IPS-18c (cell line): ENCODE results near the gene SLC7A1.
A peak's percentile ranks its signal among the peaks of the same experiment; 100 is the strongest.
"Not testable (repeated sequence)": the region's sequence is repeated elsewhere in the genome, so short reads cannot be mapped to it uniquely, and the experiment has no call there.

Experiments used
- H3K4me3 ChIP-seq: 2 replicates; pipeline ENCODE4 v1.7.0; 2013; ENCODE audit warnings: low read depth, mild to moderate bottlenecking, low read length, moderate library complexity; ENCODE audit not compliant: insufficient read depth
- H3K9me3 ChIP-seq: one replicate; pipeline ENCODE4 v1.6.1; 2013; ENCODE audit warnings: mild to moderate bottlenecking, low read length, moderate library complexity; ENCODE audit not compliant: control insufficient read depth, insufficient read depth

SLC7A1 gene

GRCh38 chr13:29595380-29596063 lies at the start of gene SLC7A1:
TSS of gene SLC7A1 (minus strand) at chr13:29595688. CDS start at chr13:29536188, 59,500 bp downstream.
- no peaks in the 10 kb centered on the region for H3K9me3 ChIP-seq
- H3K4me3 ChIP-seq, result peak within 1 kb of the TSS; percentile 81

DNA sequence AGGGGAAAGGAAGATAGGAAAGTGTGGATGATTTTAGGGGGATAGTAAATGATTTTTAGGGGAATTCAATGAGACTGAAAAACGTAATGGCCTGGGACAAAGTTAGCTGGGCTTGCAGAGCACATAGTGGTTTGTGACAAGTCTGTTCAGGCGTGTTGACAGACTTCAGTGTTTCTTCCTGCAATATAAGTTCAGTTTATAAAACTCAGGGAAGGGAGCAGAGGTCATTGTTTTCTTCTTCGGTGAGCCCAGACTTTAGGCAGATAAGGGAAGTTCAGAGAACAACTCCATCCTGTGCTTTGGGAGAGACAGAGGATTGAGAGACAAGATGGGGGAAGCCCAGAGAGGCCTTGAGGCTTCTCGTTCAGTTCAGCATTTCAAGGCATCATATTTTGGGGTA lies 45.2 kb upstream of the SLC7A1 start:
- H3K9me3 ChIP-seq, result no peaks in the 10 kb centered on the region
- no peak overlapping the region for H3K4me3 ChIP-seq

GRCh38 chr13:29636831-29637230 lies 41.3 kb upstream of the SLC7A1 start:
- H3K4me3 ChIP-seq, H3K9me3 ChIP-seq: not testable (repeated sequence)

DNA sequence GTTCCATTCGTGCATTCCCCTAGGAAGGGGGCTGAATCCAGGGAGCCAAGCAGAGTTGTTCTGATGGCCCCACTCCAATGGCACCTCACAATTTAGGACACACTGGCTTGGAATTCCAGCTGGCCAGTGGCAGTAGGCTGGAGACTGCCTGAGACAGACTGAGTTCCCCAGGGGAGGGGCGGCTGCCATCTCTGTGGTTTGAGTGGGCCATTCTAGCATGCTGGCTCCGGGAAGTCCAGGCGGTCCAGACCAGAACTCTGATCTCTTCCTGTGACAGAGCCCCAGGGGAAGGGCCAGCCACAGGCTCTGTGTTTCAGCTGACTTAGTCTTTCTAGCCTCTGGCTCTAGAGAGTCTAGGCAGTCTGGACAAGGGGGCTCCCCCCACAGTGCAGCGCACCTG lies 29.5 kb upstream of the SLC7A1 start:
- Histone ChIP-seq H3K4me3 (no peak overlapping the region), H3K9me3 (no peaks in the 10 kb centered on the region)

GRCh38 chr13:29621841-29622240 lies 26.4 kb upstream of the SLC7A1 start:
- no peak overlapping the region for H3K4me3 ChIP-seq
- no peaks in the 10 kb centered on the region for H3K9me3 ChIP-seq

- H3K4me3 ChIP-seq, result no peak overlapping the region
- H3K9me3 ChIP-seq, result no peaks in the 10 kb centered on the region
Observed at GRCh38 chr13:29621051-29621800, 25.7 kb upstream of the SLC7A1 start.

DNA sequence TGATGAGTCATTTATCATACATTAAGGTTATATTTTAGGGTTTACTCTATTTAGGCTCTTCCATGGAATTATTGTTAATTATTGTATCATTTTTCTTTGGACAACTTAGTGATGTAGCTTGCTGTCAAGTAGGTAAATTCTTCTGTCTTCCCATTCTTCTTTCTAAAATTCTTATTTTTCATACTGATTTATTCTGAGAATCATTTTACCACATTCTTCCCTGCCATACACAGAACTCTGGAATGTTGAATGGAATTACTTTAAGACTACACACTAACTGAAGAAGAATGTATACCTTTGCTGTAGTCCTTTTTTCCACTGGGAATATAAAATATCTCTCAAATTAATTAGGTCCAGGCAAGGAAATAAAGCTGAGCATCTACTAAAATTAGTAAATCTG lies 24.5 kb upstream of the SLC7A1 start:
- no peak overlapping the region for H3K4me3 ChIP-seq
- no peaks in the 10 kb centered on the region for H3K9me3 ChIP-seq

DNA sequence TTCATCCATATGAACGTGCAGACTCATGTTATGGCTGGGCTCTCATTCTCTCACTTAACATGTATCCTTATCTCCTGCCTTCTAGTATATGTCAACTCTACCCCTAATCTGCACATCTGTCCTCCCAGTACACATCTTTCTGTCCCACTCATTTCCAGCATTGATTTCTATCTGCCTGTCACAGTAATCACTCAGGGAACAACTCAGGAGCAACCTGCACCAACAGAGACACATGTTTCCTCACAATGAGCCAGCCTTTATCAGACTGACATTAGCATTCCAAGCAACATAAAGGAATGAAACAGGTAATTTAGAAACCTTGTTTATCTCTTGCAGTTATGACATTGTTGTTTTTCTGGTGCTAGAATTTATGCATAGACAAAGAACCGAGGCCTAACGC lies 17.6 kb upstream of the SLC7A1 start:
- H3K4me3 ChIP-seq, result no peak overlapping the region
- H3K9me3 ChIP-seq, result no peaks in the 10 kb centered on the region

DNA sequence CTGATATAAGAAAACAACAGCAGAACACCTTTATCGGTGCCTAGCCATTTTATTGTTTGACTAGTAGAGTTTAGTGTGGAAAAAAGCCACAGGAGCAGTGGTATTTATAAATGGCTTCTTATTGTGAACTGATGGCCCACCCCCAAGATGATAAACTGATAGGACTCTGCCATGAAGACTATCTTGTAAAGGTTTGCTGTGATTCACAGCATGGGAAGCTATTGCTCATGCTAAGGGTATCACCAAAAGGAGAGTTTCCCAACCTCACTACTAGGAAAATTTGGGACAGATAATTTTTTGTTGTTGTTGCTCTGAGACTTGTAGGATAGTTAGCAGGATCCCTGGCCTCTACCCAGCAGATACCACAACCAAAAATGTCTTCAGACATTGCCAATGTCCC lies 12.0 kb upstream of the SLC7A1 start:
- Histone ChIP-seq H3K9me3 (no peaks in the 10 kb centered on the region), H3K4me3 (no peak overlapping the region)

DNA sequence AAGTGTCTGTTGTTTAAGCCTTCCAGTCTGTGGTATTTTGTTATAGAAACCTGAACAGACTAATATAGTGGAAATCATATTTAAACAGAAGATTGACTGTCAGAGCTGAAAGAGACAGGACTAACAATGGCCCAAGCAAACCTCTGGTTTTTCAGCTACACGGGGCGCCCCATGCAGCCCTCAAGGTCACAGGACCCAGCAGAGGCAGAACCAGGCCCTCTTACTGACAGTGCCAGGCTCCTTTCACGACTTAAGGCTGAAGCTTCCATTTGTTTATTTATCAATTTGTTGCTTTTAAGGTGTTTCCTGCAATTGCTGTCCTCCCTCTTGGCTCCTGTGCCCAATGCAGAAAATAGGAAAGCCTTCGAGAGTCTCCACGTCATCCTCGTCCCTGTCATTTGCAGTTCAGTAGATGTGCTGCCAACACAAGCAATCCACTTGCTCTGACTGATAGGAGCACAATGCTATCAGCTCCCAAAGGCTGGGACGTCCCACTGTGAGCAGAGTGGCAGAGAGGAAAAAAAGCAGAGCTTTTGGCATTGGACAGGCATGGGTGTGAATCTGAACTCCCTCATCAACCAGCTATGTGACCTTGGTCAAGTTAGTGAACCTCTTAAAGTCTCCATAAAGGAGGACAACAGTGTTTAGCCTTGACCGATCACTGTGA lies 10.5 kb upstream of the SLC7A1 start:
- H3K9me3 ChIP-seq, result no peaks in the 10 kb centered on the region
- H3K4me3 ChIP-seq, result no peak overlapping the region

GRCh38 chr13:29598321-29598720 lies 2.8 kb upstream of the SLC7A1 start:
- H3K9me3 ChIP-seq, result no peaks in the 10 kb centered on the region

DNA sequence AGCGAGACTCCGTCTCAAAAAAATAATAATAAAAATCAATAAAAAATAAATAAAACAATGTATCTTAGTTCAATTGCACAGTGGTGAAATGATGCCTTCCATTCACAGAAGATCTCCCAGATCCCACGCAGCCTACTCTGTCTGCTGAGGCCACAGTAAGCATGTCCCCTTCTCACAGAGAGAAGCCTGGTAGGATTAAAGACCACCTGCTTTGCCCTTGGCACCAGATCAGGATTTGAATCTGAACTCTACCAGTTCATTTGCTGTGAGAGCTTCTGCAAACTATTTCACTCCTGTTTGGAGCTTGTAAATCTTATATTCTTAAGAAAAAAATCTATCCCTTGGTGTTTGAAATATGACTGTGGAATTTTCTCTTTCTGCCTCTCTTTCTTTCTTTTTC lies 2.2 kb upstream of the SLC7A1 start:
- Histone ChIP-seq H3K4me3 (no peak overlapping the region), H3K9me3 (no peaks in the 10 kb centered on the region)

More at GRCh38 chr13:29598321-29598720, 2.8 kb upstream of the SLC7A1 start:
- H3K4me3 ChIP-seq, result no peak overlapping the region

- Histone ChIP-seq H3K4me3 (no peak overlapping the region), H3K9me3 (no peaks in the 10 kb centered on the region)
Observed at GRCh38 chr13:29597246-29597645, 1.8 kb upstream of the SLC7A1 start.

DNA sequence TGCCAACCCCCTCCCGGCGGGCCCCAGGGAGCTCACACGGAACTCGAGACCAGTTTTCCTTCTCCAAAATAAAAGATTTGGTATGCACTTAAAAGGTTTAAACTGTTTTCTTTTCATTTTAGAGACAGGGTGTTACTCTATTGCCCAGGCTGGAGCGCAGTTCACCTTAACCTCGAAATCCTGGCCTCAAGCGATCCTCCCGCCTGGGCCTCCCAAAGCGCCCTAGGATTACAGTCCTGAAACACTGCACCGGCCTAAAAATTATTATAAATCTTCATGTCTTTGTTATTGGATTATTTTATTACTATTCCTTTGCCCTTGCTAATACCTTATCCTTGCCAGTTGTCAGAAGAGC lies 553 bp upstream of the SLC7A1 start:
- Histone ChIP-seq H3K9me3 (no peaks in the 10 kb centered on the region), H3K4me3 (peak overlapping the region; percentile 51)

DNA sequence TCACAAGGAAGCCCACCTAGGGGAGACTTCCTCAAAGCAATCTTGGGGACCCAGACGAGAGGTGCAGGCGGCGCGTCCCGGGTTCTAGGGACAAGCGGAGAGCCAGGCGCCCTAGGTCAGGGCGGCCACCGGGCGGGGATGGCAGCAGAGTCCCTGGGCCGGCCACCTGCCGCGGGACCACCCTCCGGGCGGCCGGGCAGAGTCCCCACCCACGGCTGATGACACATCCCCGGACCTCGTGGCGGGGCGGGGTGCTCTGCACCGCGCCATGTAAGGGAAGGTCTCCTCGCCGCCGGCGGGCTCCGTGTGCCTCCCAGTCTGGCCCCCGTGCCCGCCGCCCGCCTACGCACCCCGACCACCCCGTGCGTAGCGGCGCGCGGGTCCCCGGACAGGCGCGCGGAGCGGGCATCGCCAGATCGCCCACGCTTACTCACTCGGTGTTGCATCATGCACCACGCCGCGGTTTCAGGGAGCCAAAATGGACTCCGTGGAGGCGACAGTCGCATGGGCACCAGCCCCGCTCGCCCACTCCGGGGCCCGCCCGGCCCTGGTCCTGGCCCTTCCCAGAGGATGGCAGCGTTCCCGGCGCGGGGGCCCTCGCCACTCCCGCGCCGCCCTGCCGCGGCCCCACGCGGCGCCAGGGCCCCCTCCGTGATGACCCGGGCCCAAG lies 643 bp downstream of the SLC7A1 start:
- Histone ChIP-seq H3K4me3 (peak overlapping the region; percentile 81), H3K9me3 (no peaks in the 10 kb centered on the region)

DNA sequence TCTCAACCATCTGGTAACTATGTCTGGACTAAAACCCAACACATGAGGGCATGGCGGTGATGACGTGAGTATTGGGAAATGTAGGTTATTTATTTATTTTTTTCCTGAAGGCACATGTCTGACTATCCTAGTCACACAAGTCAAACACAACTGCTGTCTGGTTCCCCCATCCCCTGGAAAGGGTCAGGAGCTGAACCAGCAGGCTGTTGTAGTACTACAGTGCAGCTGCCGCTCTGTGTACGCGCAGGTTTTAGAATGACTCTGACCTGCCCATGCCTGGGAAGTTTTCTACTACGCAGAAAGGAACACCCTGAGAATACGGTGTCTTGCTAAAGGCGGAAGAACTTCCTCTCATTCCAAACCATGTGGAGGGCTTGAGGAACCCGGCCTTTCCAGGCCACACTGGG lies 1.2 kb downstream of the SLC7A1 start:
- peak overlapping the region; percentile 81 for H3K4me3 ChIP-seq
- no peaks in the 10 kb centered on the region for H3K9me3 ChIP-seq

GRCh38 chr13:29593605-29594297 lies 1.7 kb downstream of the SLC7A1 start:
- Histone ChIP-seq H3K4me3 (peak overlapping the region; percentile 81; the same call in 1 of the 2 replicates), H3K9me3 (no peaks in the 10 kb centered on the region)
